SK-N-SH (cell line): ENCODE data around the gene N4BP2L2. TPM values are rescaled to one million over a fixed set of nuclear protein-coding genes. Genes with fewer than 3 reads are reported as not detected.

Experiments
- CTCF ChIA-PET: fragments of 300-600, 350-600 bp; formaldehyde crosslinking; extraction: SDS; loops from one replicate; lab custom pipeline; 2021; lab: Yijun Ruan, JAX
- POLR2A ChIA-PET: fragments of 350-600 bp; sonication (Branson Sonifier 250); formaldehyde crosslinking; extraction: SDS; loops from one replicate; lab custom pipeline; 2020; ENCODE audit warnings: antibody characterized with exemption, inconsistent platforms; lab: Yijun Ruan, JAX
- DNase-seq: peaks from one replicate; pipeline ENCODE4 v3.0.0; 2012
- H2AFZ ChIP-seq: fragments of 200-600 bp; sonication (generic); 2 replicates; pipeline ENCODE4 v1.8.1; 2016; ENCODE audit warnings: antibody characterized with exemption, mild to moderate bottlenecking, low read depth
- H3F3A ChIP-seq: fragments of 200-600 bp; sonication (generic); replicated peaks from 2 replicates; pipeline ENCODE3; 2016; ENCODE audit warnings: antibody characterized with exemption, mild to moderate bottlenecking; ENCODE audit not compliant: insufficient read depth
- H3K27ac ChIP-seq, 2 experiments: fragments of 200-500 bp in 1 of 2; fragments of 200-600 bp in 1 of 2; sonication (Bioruptor generic) in 1 of 2; sonication (generic), shearing (Covaris generic) in 1 of 2; 2 replicates each; pipeline versions ENCODE4 v1.5.1 to v1.6.1; 2014 to 2016; ENCODE audit warnings: low read depth in 2 of 2, inconsistent platforms in 1 of 2, low read length in 1 of 2, mild to moderate bottlenecking in 1 of 2, mixed read lengths in 1 of 2
- H3K27me3 ChIP-seq: fragments of 200-600 bp; sonication (generic), shearing (Covaris generic); 2 replicates; pipeline ENCODE4 v1.6.1; 2016; ENCODE audit warnings: mixed run types; ENCODE audit not compliant: insufficient read depth
- H3K36me3 ChIP-seq, 2 experiments: fragments of 200-500 bp in 1 of 2; fragments of 200-600 bp in 1 of 2; sonication (Bioruptor generic) in 1 of 2; sonication (generic) in 1 of 2; replicated peaks in 1 of 2; 2 replicates each; pipeline versions ENCODE3 to v1.5.1; 2014 to 2016; ENCODE audit warnings: low read length in 1 of 2, mild to moderate bottlenecking in 1 of 2; ENCODE audit not compliant: insufficient read depth in 2 of 2, control insufficient read depth in 1 of 2
- H3K4me1 ChIP-seq, 2 experiments: fragments of 200-500 bp in 1 of 2; fragments of 200-600 bp in 1 of 2; sonication (Bioruptor generic) in 1 of 2; sonication (generic), shearing (Covaris generic) in 1 of 2; 2 replicates each; pipeline versions ENCODE4 v1.5.1 to v1.6.1; 2014 to 2016; ENCODE audit warnings: low read depth in 1 of 2, low read length in 1 of 2, mixed run types in 1 of 2; ENCODE audit not compliant: insufficient read depth in 2 of 2, control insufficient read depth in 1 of 2
- H3K4me2 ChIP-seq: fragments of 200-600 bp; sonication (generic), shearing (Covaris generic); 2 replicates; pipeline ENCODE4 v1.6.1; 2017; ENCODE audit warnings: mixed run types
- H3K4me3 ChIP-seq, 2 experiments: fragments of 200-500 bp in 1 of 2; fragments of 200-600 bp in 1 of 2; sonication (Bioruptor generic) in 1 of 2; sonication (generic), shearing (Covaris generic) in 1 of 2; 2 replicates each; pipeline versions ENCODE4 v1.5.1 to v1.8.1; 2014 to 2016; ENCODE audit warnings: low read depth in 2 of 2, inconsistent platforms in 1 of 2, low read length in 1 of 2, mild to moderate bottlenecking in 1 of 2, mixed read lengths in 1 of 2, moderate library complexity in 1 of 2
- H3K79me2 ChIP-seq: fragments of 200-600 bp; sonication (generic); 2 replicates; pipeline ENCODE4 v1.8.1; 2017; ENCODE audit warnings: mild to moderate bottlenecking; ENCODE audit not compliant: insufficient read depth
- H3K9ac ChIP-seq: fragments of 200-600 bp; sonication (generic); 2 replicates; pipeline ENCODE4 v1.6.1; 2017; ENCODE audit warnings: mixed run types
- H3K9me2 ChIP-seq: fragments of 200-600 bp; sonication (generic); 2 replicates; pipeline ENCODE4 v1.6.1; 2017; ENCODE audit warnings: mixed run types
- H3K9me3 ChIP-seq: fragments of 200-600 bp; sonication (generic); 2 replicates; pipeline ENCODE4 v1.6.1; 2017; ENCODE audit warnings: mixed run types, mild to moderate bottlenecking, moderate library complexity
- H4K20me1 ChIP-seq: fragments of 200-600 bp; sonication (generic); 2 replicates; pipeline ENCODE4 v1.6.1; 2017; ENCODE audit warnings: mild to moderate bottlenecking, mixed run types; ENCODE audit not compliant: insufficient read depth
- CHD2 ChIP-seq: fragments of 150-350 bp; IDR thresholded peaks from 2 replicates; pipeline ENCODE4 v1.6.1; 2018; ENCODE audit warnings: low read length; ENCODE audit not compliant: partially characterized antibody
- CTCF ChIP-seq: fragments of 200-600 bp; sonication (generic); IDR thresholded peaks from 2 replicates; pipeline ENCODE4 v1.6.1; 2017; ENCODE audit warnings: antibody characterized with exemption, mild to moderate bottlenecking, moderate library complexity
- EP300 ChIP-seq, 2 experiments: IDR thresholded peaks; 2 replicates each; pipeline versions ENCODE4 v1.4.0 to v1.6.1; 2012; ENCODE audit warnings: borderline replicate concordance in 1 of 2, low read depth in 1 of 2, low read length in 1 of 2
- EZH2phosphoT487 ChIP-seq: fragments of 200-600 bp; sonication (generic); IDR thresholded peaks from 2 replicates; pipeline ENCODE4 v1.6.1; 2017; ENCODE audit warnings: low read depth, mixed run types, mild to moderate bottlenecking, antibody characterized with exemption, moderate library complexity, borderline replicate concordance
- FOXM1 ChIP-seq: IDR thresholded peaks from 2 replicates; pipeline ENCODE4 v1.4.0; 2012; ENCODE audit warnings: low read depth, mild to moderate bottlenecking
- IRF3 ChIP-seq: fragments of 150-350 bp; IDR thresholded peaks from 2 replicates; pipeline ENCODE4 v1.6.1; 2016; ENCODE audit warnings: mild to moderate bottlenecking, low read depth, low read length
- MAX ChIP-seq: IDR thresholded peaks from 2 replicates; pipeline ENCODE4 v1.4.0; 2012; ENCODE audit warnings: low read depth
- MEF2A ChIP-seq: IDR thresholded peaks from 2 replicates; pipeline ENCODE4 v1.4.0; 2012; ENCODE audit warnings: low read depth, borderline replicate concordance
- MXI1 ChIP-seq: IDR thresholded peaks from 2 replicates; pipeline ENCODE4 v1.6.1; 2012; ENCODE audit warnings: mild to moderate bottlenecking, low read depth, low read length, improper control_type of control experiment
- RCOR1 ChIP-seq: fragments of 150-350 bp; IDR thresholded peaks from 2 replicates; pipeline ENCODE4 v1.6.1; 2017; ENCODE audit warnings: antibody characterized with exemption, low read length
- REST ChIP-seq: IDR thresholded peaks from 2 replicates; pipeline ENCODE4 v1.6.1; 2012; ENCODE audit warnings: mild to moderate bottlenecking, low read depth, low read length, moderate library complexity
- RFX5 ChIP-seq: IDR thresholded peaks from 2 replicates; pipeline ENCODE4 v1.6.1; 2012; ENCODE audit warnings: mild to moderate bottlenecking, improper control_type of control experiment, low read length
- TEAD4 ChIP-seq: IDR thresholded peaks from 2 replicates; pipeline ENCODE4 v1.4.0; 2012; ENCODE audit warnings: mild to moderate bottlenecking, borderline replicate concordance; ENCODE audit not compliant: insufficient read depth
- USF1 ChIP-seq: IDR thresholded peaks from 2 replicates; pipeline ENCODE4 v1.4.0; 2012; ENCODE audit warnings: low read depth, borderline replicate concordance
- WGBS: methylation state at CpG from one replicate; pipeline ENCODE4 v1.1.6; 2017; ENCODE audit warnings: low lambda C conversion rate; 5-methylcytosine and 5-hydroxymethylcytosine counted together
- polyA plus RNA-seq, 3 experiments: library from polyadenylated mRNA; depleted of rRNA; stranded (reverse); fragments of >200 nt; gene quantifications; 2 replicates each; pipeline ENCODE4 v1.2.3, GENCODE V29; 2012

N4BP2L2 gene
- polyA plus RNA-seq, 1 of the 3 experiments (the other 2 are of a cell fraction), result 16.0 TPM

- Histone ChIP-seq H3K9me2 (no peaks in the 10 kb centered on the region), H3K27me3 (no peaks in the 10 kb centered on the region), H2AFZ (peak overlapping the region; percentile 93; the same call in 1 of the 2 replicates), H3K4me3 (peak overlapping the region; percentile 71 to 83), H4K20me1 (no peaks in the 10 kb centered on the region), H3K79me2 (no peaks in the 10 kb centered on the region), H3K36me3 (peaks cover 0 to 3% of the 10 kb centered on the region in 2 experiments), H3K4me1 (peaks cover 0 to 14% of the 10 kb centered on the region in 2 experiments; a peak in 2 of 4 replicates), H3K9ac (no peak overlapping the region), H3K27ac (peak overlapping the region in 1 of 2 experiments; percentile 36; a peak in 1 of 4 replicates), H3K9me3 (no peaks in the 10 kb centered on the region), H3K4me2 (peak overlapping the region; percentile 89), H3F3A (no peaks in the 10 kb centered on the region)
- DNase-seq, result no peak
- ChIA-PET CTCF (interaction anchor here (0.5 to 1.5 kb wide), 9 partner anchors 10 to 519 kb away, joined by 3 to 5 read pairs (median 3); partner anchors contain the start of genes BRCA2 and ZAR1L), POLR2A (no interaction called here)
- 90% methylated on average over 9 of the region's 9 CpGs for WGBS
- TF ChIP-seq RCOR1 (no peak), EP300 (IDR thresholded peaks at IDR 0.05; ENCODE audit: borderline replicate concordance in 1 of 2, low read depth in 1 of 2, low read length in 1 of 2) (no peak), RFX5 (no peak), USF1 (no peak), TEAD4 (no peak), FOXM1 (no peak), MEF2A (no peak), IRF3 (no peak), MAX (no peak), MXI1 (no peak), REST (no peak), CHD2 (no peak), EZH2phosphoT487 (no peak), CTCF (no peak)
These were observed 109.8 kb downstream of the N4BP2L2 start for GRCh38 chr13:32428581-32429432.
